DMS 273 (cell line): ENCODE measurements around the gene RCAN2.
A peak's percentile ranks its signal among the peaks of the same experiment; 100 is the strongest.
"Not testable (repeated sequence)": the region's sequence is repeated elsewhere in the genome, so short reads cannot be mapped to it uniquely, and the experiment has no call there.

Experiments used
- DNase-seq: peaks from one replicate; lab custom pipeline; 2025; ENCODE audit not compliant: unreplicated experiment; lab: John Stamatoyannopoulos, UW

The RCAN2 gene

DNA sequence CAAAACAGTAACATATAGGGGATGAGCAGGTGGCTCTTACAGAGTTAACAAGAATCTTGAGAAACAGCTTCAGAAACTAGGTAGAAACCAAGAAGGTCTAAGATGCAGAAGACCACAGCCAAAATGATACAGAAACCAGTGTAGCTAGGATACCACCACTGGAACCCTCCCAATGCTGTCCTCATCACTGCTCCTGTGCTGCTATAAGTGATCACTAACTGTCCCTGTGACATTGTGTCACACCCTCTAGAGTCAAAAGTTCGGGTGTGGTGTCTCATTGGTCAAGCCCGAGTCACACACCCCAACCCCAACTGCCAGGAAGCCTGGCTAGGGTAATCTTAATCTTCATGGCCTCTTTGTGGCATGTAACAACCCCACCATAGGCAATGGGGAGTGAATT, 153.1 kb downstream of the RCAN2 start:
- no peak for DNase-seq

DNA sequence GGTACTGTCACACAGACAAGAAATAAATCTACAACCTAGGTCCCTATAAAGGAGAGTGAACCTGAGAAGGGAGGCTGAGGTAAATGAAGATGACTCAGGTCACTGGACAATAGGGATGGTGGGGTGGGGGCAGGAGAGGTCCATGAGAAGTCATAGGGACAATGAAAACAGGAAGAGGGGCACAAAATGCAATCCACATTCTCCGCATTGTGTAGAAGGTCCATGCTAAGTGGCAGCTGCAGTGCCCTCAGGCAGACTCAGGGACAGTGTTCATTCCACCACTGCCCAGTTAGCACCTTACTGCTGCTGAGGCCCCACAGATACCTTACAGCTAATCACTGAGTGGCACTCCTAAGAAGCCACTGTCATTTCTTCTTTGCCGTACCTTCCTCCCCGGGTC, 156.8 kb downstream of the RCAN2 start:
- no peak for DNase-seq

DNA sequence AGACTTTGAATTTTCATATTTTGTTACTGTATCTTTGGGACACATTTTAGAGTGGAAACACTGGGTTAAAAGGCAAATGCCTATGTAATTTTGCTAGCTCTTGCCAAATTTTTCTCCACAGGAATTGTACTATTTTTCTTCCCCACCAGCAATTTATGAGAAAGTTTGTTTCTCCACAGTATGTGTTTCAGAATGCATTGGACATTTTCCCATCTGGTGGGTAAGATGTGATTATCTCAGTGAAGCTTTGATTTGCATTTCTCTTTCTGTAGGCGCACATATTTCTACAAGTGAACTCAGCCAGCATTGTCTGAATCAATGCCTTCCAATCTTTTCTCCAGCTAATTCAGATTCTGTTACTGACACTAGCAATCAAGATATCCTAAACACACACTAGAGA, 157.8 kb downstream of the RCAN2 start:
- DNase-seq = no peak

DNA sequence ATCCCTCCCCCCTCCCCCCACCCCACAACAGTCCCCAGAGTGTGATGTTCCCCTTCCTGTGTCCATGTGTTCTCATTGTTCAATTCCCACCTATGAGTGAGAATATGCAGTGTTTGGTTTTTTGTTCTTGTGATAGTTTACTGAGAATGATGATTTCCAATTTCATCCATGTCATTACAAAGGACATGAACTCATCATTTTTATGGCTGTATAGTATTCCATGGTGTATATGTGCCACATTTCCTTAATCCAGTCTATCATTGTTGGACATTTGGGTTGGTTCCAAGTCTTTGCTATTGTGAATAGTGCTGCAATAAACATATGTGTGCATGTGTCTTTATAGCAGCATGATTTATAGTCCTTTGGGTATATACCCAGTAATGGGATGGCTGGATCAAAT, 158.8 kb downstream of the RCAN2 start:
- DNase-seq = not testable (repeated sequence)

DNA sequence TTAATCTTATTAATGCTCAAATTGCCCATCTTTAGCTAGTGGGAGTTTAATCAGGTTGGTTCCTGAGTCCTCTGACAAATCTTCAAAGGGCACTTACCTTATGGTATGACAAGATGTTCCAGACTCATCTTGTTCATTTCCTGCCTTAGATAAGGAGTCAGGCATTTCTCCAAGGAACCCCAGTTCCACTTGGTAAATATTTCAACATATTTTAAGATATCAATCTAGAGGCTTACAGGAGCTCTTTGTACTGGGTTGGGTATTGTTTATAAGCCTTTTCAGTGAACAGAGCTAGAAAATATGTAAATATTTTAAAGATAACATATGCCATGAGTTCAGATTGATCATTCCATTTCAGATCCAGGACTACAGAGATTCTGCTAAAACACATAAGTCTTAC, 159.8 kb downstream of the RCAN2 start:
- no peak for DNase-seq

DNA sequence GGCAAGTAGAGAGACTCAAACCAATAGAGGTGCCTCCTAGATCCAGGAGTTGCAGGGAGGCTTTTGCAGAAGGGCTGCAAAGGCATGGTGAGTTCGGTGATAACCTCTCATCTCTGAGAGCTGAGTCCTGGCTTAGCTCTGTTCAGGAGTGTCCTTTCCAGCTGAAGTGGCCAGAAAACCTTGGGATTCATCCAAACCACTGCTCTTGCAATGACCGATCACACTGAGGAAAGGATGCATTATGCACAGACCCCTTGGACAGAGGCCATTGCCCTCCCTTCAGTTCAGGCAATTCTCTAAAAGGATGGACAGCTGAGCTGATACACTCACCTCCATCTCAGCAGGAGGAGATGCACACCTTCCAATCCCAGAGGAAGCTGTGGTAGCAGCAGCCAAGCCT, 161.7 kb downstream of the RCAN2 start:
- no peak for DNase-seq

DNA sequence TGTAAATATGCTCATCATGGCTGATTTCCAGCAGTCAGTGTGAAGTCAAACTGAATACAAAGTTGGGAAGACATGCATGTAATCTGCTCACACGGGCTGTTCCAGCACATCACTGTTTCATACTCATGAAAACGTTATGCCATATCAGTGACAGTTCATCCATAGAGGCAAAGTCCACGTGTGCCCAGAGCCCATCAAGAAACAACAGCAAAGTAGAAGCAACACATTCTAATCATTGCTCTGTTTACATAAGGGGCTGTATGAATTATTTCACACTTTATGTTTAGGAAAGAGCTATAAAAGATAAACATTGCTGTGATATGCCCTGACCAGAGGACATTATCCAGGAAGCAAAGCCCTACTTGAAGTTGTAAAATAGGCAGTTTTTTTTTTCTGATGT, 163.5 kb downstream of the RCAN2 start:
- DNase-seq = no peak

DNA sequence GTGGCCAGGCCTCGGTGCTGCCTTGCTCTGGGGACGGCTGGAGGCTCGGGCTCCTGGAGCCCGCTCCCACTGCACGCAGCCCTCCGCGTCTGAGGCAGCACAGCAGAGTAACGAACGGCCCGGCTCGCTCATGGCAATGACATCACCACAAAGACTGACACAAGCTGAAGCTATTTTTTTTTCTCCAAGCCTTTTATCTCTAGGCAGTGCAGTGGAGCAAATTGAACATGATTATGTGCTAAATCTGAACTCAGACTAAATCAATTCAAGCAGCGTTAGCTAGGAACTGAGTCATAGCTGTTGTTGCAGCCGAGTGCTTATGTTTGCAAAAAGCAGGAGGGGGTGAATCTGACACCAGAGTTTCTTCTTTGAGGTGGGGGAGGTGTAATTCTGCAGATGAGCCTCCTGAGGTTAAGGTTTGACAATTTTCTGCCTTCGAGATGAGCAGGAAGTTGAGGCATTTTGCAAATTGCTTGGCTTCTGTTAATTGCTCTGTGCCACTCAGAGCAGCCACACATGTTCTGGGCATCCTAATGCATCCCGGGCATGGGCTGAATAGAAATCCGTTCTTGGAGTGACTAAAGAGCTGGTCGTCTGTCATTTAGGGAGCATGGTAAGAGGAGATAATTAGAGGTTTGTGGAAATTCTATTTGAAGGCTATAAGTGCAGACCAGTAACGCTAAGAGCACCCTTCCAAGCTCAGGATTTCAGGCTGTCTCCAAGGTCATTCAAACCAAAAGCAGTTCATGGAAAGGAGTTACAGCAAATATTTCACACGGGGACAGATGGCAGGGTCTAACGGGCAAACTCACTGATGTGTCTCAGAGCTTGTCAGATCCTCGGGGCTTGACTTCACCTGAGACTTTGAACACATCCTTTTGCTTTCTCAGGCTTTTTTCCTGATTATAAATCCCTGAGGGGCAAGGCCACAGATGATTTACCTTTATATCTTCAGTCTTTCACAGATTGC, 165.4 kb downstream of the RCAN2 start:
- DNase-seq = peak; percentile 18

DNA sequence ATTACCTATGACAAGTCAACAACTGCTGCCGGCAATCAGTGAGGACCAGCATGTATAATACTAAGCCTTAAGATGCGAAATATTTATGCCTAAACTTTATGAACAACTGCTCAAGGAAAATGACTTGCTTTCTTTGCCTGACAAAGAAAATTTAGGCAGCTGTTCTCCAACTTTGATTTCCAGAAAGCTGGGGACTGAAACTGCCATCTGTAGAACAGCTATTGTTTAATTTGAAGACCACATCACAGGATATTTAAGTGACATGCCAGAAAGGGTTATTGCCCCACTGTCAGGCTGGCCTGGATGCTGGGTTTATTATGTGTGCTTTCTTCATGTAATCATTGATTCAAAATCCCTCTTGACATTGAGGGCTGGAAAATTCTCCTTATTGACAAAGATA, 166.5 kb downstream of the RCAN2 start:
- no peak for DNase-seq

DNA sequence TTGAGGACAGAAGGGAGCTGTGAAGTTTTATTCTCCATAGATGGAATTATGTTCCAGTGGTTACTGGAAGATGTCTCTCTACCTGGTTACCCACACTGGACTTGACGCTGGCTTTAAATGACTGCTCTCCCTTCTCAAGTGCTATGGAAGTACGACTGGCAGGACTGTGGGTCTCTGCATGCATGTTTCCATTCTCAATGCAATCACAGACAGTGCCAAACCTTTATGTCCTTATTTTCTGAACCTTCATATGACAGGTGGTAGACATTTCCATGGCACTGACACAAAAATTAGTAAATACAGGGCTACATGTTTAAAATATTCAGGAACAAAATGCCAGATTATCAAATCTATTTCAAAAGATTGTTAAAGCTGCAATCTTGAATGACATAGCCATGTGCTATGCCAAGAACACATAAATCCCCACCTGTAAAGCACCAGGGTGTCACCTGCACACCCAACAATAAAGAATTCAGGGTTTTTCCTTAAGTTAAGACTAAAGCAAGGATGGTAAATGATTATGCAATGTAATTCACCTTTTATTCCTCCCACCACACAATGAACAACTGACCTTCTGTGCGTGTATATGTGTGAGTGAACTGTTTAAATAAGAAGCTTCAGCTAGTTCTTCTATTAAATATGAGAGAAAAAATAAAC, 167.2 kb downstream of the RCAN2 start:
- DNase-seq = no peak

DNA sequence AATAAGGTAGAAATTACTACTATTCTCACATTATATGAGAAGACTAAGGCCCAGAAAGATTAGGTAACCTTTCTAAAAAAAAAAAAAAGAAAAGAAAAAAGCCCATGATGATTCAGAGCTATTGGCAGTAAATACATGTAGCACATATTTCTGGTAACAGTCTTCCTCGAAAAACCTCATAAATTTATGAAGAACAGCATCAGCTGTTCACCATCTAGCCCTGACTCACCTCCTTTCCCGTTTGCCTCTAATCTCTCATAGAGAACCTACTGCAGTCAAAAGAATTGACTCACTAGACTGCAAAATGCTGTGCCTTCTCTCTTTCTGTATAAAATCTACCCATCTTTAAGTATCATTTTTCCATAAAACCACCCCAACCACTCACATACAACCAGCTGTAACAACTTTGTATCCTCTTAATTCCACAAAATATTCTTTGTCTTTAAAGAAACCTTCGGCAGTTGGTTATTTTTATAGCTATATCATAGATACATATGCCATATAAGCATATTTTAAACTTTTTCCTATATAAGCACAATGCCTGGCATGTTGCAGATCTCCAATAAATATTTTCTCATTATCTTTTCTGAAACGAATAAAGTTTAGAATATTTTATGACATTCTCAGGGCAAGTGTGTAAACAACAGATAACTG, 167.8 kb downstream of the RCAN2 start:
- DNase-seq = no peak

DNA sequence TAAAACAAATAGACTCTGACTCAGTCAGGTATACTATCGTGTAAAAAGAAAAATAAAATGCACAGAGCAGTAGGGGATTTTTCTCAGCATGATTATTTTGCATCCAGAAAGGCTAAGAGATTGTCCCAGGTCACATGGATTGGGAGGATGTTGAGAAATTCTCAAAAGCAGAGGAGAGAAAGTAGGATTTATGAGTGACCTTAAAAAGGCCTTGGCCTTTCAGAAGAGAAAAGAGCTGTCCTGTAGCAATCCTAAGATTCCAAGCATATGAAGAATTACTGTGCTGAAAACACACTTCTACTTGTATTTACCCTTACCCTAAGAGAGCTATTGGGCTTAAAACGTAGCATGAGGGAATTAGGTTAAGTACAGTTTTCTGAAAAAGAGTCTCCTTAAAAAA, 170.7 kb downstream of the RCAN2 start:
- no peak for DNase-seq

DNA sequence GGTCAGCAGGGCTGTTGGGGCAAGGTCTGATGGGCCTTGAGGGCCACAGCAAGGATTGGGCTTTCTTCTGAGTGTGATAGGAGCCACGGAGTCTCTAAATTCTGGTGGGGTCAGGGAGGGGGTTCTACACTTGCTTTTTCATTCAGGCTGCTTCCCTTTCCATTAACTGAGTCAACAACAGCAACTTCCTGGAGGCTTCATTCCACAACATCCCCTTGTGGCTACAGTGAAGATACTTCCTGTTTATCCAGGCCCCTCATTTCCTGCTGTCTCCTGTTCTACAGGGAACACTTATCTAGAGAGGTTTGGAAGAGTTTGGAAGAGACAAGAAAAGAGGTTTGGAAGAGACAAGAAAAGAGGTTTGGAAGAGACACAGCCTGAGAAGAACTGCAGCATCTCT, 175.7 kb downstream of the RCAN2 start:
- no peak for DNase-seq

DNA sequence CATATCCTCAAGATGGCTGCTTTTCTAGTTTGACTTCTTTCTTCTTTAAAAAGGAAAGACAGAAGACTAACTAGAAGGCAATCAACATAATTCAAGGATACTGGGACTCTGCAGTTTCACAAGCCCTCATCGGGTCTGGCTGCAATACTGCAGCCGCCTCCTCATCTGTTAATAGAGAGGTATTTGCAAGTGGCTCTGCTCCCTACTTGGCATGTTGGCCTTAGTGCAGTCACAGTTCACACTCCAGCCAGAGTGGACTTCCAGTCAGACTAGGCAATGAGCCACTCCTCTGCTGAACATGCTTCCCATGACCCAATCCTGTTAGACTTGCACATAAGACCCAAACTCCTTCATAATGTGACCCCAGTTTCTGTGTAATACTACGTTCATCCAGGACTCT, 178.6 kb downstream of the RCAN2 start:
- no peak for DNase-seq

DNA sequence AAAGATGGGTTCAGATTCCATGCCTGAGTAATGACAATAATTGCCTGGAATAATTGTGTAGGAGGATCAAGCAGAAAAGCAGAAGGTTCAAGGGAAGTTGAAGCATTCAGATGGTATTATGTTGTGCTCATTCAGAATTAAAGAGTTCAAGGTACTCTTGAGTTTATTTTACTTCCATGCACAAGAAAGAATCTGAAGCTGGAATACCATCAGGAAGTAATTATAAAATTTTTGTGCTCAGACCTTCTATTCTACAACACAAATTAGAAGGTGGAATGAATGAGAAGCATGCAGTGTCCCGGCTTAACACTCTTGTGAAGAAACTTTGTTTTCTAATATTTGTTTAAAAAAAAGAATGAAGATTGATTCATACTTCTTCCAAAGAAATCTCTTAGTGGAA, 181.1 kb downstream of the RCAN2 start:
- DNase-seq = no peak

DNA sequence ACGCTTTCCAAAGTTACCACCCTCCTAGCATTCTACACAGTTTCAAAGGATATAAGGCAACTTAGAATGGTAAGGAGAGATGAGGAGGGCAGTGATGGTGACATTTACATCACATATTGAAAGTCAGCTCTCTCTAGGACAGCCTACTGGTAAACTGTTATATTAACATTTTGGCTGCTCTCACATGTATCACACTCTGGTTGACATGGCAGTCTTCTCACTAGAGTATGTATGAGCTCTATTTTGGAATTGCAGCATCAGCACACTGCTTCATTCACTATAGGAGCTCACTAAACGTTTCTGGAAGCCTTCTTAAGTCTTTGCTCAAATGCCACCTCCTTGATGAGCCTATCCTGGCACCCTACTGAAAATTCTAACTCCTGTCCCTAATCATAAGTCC, 184.8 kb downstream of the RCAN2 start:
- no peak for DNase-seq

DNA sequence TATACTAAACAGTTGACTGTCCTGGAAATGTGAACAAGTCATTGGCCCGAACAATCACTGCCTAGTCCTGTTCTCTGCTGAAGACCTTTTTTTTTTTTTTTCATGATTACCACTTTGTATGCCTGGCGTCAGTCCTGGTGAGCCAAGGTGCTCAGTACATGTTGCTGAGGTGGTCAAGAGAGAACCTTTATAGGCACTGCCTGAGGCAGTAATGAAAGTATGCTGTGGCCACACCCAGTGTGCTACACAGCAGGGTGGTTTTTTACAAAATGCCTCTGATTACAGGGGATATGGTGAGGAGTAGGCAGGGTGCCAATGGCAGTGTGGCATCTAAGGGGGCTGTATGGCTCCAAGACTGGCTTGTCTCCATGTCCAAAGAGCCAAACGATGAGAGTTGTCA, 185.4 kb downstream of the RCAN2 start:
- no peak for DNase-seq

DNA sequence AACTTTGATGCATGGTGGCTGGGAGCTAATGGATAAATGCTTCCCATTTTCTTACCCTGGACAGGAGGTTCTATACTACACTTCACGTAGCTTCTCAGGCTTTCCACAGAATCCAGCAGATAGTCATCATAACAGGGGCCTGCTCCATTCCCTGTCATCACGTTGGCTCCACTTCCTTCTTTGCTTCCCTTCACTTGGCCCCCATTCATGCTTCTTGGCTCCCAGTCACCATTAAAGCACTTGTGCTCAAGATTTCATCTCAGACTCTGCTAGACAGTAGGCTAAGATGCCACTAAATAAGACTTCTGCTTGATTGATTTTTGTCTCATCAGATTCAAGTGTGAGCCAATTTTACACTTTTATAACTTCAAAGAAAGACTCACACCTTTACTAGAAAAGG, 186.0 kb downstream of the RCAN2 start:
- no peak for DNase-seq

DNA sequence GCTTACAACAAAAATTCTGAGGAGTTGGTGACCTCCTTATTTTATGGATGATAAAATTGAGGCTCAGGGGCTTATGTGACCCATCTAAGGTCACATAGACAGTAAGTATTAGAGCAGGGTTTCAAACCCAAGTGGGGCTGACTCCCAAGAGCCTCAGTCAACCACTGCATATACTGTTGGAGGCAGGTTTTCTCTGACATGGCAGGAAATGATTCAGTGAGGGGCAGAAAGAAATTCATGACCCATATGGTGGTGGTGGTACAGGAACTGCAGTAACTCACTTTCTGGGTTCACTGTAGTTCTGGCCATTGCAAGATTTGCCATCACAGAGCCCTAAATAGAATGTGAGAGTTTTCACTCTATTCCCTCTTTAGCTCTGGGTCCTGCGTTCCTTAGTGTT, 188.4 kb downstream of the RCAN2 start:
- no peak for DNase-seq

DNA sequence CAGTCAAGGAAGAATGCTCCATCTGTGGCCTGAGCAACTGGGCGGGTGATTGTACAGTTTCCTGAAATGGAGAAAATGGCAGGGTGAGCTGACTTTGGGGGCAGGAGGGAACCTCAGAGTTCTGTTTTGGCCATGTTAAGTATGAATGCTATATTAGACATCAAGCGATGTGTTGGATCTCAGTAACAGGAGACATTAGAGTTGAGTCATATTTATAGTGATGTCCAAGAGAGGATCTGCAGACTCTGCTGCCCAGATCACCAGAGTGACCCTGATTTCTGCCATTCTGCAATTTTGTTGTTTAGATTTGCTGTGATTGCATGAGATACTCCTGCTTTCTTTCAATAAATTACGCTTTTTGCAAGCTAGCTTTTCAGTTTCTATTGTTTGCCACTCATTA, 189.1 kb downstream of the RCAN2 start:
- no peak for DNase-seq

DNA sequence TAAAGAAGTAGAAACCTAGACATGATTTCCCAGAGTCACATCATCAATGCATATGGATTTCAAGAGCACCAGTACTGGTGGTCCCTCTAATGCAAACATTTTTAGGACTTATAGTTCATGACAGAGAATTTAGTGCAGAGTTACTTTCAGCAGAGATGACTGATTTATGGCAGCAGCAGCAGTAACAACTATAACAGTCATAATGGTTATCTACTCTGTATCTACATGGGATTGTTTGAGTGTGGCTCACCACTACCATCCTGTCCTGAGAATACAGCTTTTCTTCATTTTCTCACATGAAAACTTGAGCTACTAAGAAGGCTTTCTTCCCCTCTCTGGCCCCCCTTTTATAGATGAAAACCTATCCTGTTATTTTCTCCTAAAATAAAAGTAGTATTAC, 192.0 kb downstream of the RCAN2 start:
- no peak for DNase-seq

DNA sequence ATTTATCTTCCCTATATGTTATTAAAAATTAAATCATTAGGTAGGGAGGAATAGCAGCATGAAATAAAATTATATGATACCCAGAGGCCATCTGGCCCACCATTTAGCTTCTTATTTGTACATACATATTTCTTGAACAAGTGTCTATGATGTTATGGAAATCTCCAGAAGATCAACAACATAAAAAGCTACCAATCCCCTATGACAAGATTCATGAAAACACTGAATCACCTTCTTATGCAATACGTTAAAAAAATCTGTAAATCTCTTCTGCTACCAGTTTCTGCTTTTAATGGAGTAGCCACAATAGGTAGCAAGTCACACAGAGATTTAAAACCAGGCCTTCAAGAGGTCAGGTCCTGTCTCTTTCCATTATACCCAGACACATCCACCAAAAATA, 194.7 kb downstream of the RCAN2 start:
- DNase-seq = no peak
